ENCODE measurements around the gene RASL10A. TPM values are rescaled to one million over a fixed set of nuclear protein-coding genes. Genes with fewer than 3 reads are reported as not detected.

RASL10A gene
- total RNA-seq, 1 experiment from 2014 or later = not detected

- Histone ChIP-seq H3K27ac (no peak overlapping the region), H3K4me1 (replicated peaks; ENCODE audit: insufficient read depth) (peaks cover 41% of the 10 kb centered on the region), H3K4me2 (no peak overlapping the region), H3K9me2 (ENCODE audit: insufficient read depth) (no peaks in the 10 kb centered on the region), H3F3A (ENCODE audit: insufficient read depth, low read depth) (peaks cover 31% of the 10 kb centered on the region), H3K36me3 (ENCODE audit: low read depth) (0 out of 2 replicates have a peak, but pooled peaks cover 11% of the 10 kb centered on the region), H3K9me3 (ENCODE audit: insufficient read depth, low read depth) (no peaks in the 10 kb centered on the region), H4K20me1 (ENCODE audit: insufficient read depth) (peaks cover 11% of the 10 kb centered on the region), H2AFZ (no peak overlapping the region), H3K79me2 (ENCODE audit: low read depth) (no peaks in the 10 kb centered on the region), H3K4me3 (no peak overlapping the region), H3K27me3 (ENCODE audit: insufficient read depth, low read depth) (no peaks in the 10 kb centered on the region)
- intact Hi-C loops (cut with micrococcal nuclease; ENCODE audit: unreplicated experiment) = loop anchor here (5.0 kb wide), 1 partner anchor 35 kb away; no protein-coding TSS in a partner anchor
- no peak for TF ChIP-seq CTCF (conservative IDR thresholded peaks at IDR 0.05)
- no peak for TF ChIP-seq EZH2 (IDR thresholded peaks at IDR 0.05; ENCODE audit: low read depth)
- ChIA-PET POLR2A (ENCODE audit: unreplicated experiment) (no interaction called here), CTCF (no interaction called here)
- no TSS peak for BruUV-seq (replicated peaks)
- no peak for DNase-seq
Measured at GRCh38 chr22:29342177-29342576, 26.7 kb upstream of the RASL10A start.

- H3K27ac ChIP-seq = no peak overlapping the region
- H3K36me3 ChIP-seq (ENCODE audit: low read depth) = 0 out of 2 replicates have a peak, but pooled peaks cover 7% of the 10 kb centered on the region
- intact Hi-C loops (cut with micrococcal nuclease; ENCODE audit: unreplicated experiment) = loop anchor here (5.0 kb wide), 1 partner anchor 36 kb away; no protein-coding TSS in a partner anchor
- H3K79me2 ChIP-seq (ENCODE audit: low read depth) = no peaks in the 10 kb centered on the region
- TF ChIP-seq CTCF (conservative IDR thresholded peaks at IDR 0.05) (no peak), EZH2 (IDR thresholded peaks at IDR 0.05; ENCODE audit: low read depth) (no peak)
- CTCF ChIA-PET = no interaction called here
- H3K9me3 ChIP-seq (ENCODE audit: insufficient read depth, low read depth) = no peaks in the 10 kb centered on the region
- H3K4me2 ChIP-seq = no peak overlapping the region
- no peak for DNase-seq
- H3F3A ChIP-seq (ENCODE audit: insufficient read depth, low read depth) = peaks cover 31% of the 10 kb centered on the region
- H3K4me1 ChIP-seq (replicated peaks; ENCODE audit: insufficient read depth) = peaks cover 41% of the 10 kb centered on the region
- POLR2A ChIA-PET (ENCODE audit: unreplicated experiment) = no interaction called here
- H3K4me3 ChIP-seq = no peak overlapping the region
- peaks cover 11% of the 10 kb centered on the region for H4K20me1 ChIP-seq (ENCODE audit: insufficient read depth)
- H3K27me3 ChIP-seq (ENCODE audit: insufficient read depth, low read depth) = no peaks in the 10 kb centered on the region
- BruUV-seq (replicated peaks) = no TSS peak
- no peak overlapping the region for H2AFZ ChIP-seq
- H3K9me2 ChIP-seq (ENCODE audit: insufficient read depth) = no peaks in the 10 kb centered on the region
Measured at GRCh38 chr22:29341849-29342127, 26.3 kb upstream of the RASL10A start.

GRCh38 chr22:29341056-29341848 lies 25.8 kb upstream of the RASL10A start:
- POLR2A ChIA-PET (ENCODE audit: unreplicated experiment) = no interaction called here
- Histone ChIP-seq H3K9me2 (ENCODE audit: insufficient read depth) (no peaks in the 10 kb centered on the region), H3K79me2 (ENCODE audit: low read depth) (no peaks in the 10 kb centered on the region), H3K4me1 (replicated peaks; ENCODE audit: insufficient read depth) (peaks cover 41% of the 10 kb centered on the region), H3K27me3 (ENCODE audit: insufficient read depth, low read depth) (no peaks in the 10 kb centered on the region), H3K4me3 (no peak overlapping the region), H3K4me2 (no peak overlapping the region), H3K9me3 (ENCODE audit: insufficient read depth, low read depth) (no peaks in the 10 kb centered on the region), H3K36me3 (ENCODE audit: low read depth) (0 out of 2 replicates have a peak, but pooled peaks cover 6% of the 10 kb centered on the region), H3F3A (ENCODE audit: insufficient read depth, low read depth) (peaks cover 30% of the 10 kb centered on the region), H4K20me1 (ENCODE audit: insufficient read depth) (peaks cover 11% of the 10 kb centered on the region), H2AFZ (no peak overlapping the region), H3K27ac (no peak overlapping the region)
- DNase-seq = no peak
- intact Hi-C loops (cut with micrococcal nuclease; ENCODE audit: unreplicated experiment) = loop anchor here (5.0 kb wide), 1 partner anchor 36 kb away; no protein-coding TSS in a partner anchor
- no peak for TF ChIP-seq EZH2 (IDR thresholded peaks at IDR 0.05; ENCODE audit: low read depth)
- TF ChIP-seq CTCF (conservative IDR thresholded peaks at IDR 0.05) = no peak
- CTCF ChIA-PET = no interaction called here
- BruUV-seq (replicated peaks) = no TSS peak

All from PC-9 (cell line).